Transverse colon (tissue), 3 donors: ENCODE results near the gene LCK.

Experiments
- EP300 ChIP-seq: sonication (generic); formaldehyde crosslinking; IDR thresholded peaks from one replicate; pipeline ENCODE4 v1.6.1; 2017; ENCODE audit warnings: antibody characterized with exemption, low read depth
- POLR2A ChIP-seq: fragments of 450-650 bp; IDR thresholded peaks from one replicate; pipeline ENCODE4 v1.6.1; 2016; ENCODE audit warnings: antibody characterized with exemption, mild to moderate bottlenecking, moderate library complexity
- TF ChIP-seq, protein P1 (sequence below), 5 experiments: fragments of 200-600 bp in 3 of 5; fragments of 450-650 bp in 2 of 5; sonication (generic) in 3 of 5; IDR thresholded peaks; 1 replicate in 2 of 5; 2 replicates in 3 of 5; pipeline ENCODE4 v1.5.1; 2016 to 2017; ENCODE audit warnings: antibody characterized with exemption in 5 of 5, inconsistent platforms in 3 of 5, mild to moderate bottlenecking in 2 of 5, moderate library complexity in 1 of 5

DNA sequence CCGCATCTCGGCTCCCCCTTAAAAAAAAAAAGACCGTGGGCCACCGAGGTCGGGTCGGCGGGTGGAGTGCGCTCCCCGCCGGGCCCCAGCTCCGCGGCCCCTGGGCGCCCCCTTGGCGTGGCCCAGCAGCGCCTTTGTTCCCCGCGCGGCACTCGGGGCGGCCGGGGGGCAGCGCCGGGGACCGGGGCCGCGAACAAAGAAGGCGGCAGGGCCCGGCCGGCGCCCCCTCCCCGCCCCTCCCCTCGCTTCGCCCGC lies 84.4 kb downstream of the LCK start:
- TF ChIP-seq, protein P1, sequence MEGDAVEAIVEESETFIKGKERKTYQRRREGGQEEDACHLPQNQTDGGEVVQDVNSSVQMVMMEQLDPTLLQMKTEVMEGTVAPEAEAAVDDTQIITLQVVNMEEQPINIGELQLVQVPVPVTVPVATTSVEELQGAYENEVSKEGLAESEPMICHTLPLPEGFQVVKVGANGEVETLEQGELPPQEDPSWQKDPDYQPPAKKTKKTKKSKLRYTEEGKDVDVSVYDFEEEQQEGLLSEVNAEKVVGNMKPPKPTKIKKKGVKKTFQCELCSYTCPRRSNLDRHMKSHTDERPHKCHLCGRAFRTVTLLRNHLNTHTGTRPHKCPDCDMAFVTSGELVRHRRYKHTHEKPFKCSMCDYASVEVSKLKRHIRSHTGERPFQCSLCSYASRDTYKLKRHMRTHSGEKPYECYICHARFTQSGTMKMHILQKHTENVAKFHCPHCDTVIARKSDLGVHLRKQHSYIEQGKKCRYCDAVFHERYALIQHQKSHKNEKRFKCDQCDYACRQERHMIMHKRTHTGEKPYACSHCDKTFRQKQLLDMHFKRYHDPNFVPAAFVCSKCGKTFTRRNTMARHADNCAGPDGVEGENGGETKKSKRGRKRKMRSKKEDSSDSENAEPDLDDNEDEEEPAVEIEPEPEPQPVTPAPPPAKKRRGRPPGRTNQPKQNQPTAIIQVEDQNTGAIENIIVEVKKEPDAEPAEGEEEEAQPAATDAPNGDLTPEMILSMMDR (IDR thresholded peaks at IDR 0.05): no peak
- no peak for TF ChIP-seq EP300
- TF ChIP-seq POLR2A: no peak
